Head of caudate nucleus (tissue), 42 donors: ENCODE data around the gene TTC9C.
A peak's percentile ranks its signal among the peaks of the same experiment; 100 is the strongest.

ENCODE experiments used
- DNase-seq, 42 donors: peaks; one replicate each; pipeline versions ENCODE4 v3.0.0 to v3.0.0-alpha.2; 2020 to 2021; ENCODE audit warnings: mixed read lengths in 7 of 42
- intact Hi-C: fragments of 100-400 bp; cut with DNase I; formaldehyde crosslinking; loops from one replicate; pipeline ENCODE4 v1.15.0; 2022

TTC9C gene

GRCh38 chr11:62708392-62708791 is 19.9 kb upstream of the TTC9C start:
- peak in 3 of 42 donors; percentile 5 to 38 (median 30) for DNase-seq
- intact Hi-C loops: loop anchor here (2.0 to 10.0 kb wide), 2 partner anchors 18 to 314 kb away; partner anchors contain the start of gene HNRNPUL2

- intact Hi-C loops: loop anchor here (2.0 to 10.0 kb wide), 2 partner anchors 18 to 314 kb away; partner anchors contain the start of gene HNRNPUL2
- peak in 13 of 42 donors; percentile 16 to 52 (median 35) for DNase-seq
Observed at GRCh38 chr11:62708793-62709192, 19.5 kb upstream of the TTC9C start.

- peak; percentile 94 to 99 (median 98) for DNase-seq
- intact Hi-C loops: loop anchor here (2.0 to 10.0 kb wide), 2 partner anchors 17 to 315 kb away; partner anchors contain the start of gene HNRNPUL2
Observed at GRCh38 chr11:62709247-62710000, 18.9 kb upstream of the TTC9C start.

- intact Hi-C loops: no loop called here
- no peak for DNase-seq
Observed at GRCh38 chr11:62710001-62710345, 18.3 kb upstream of the TTC9C start.

GRCh38 chr11:62712276-62712812 is 15.9 kb upstream of the TTC9C start:
- intact Hi-C loops: no loop called here
- no peak for DNase-seq

- intact Hi-C loops: no loop called here
- DNase-seq: no peak
Observed at GRCh38 chr11:62712861-62713260, 15.4 kb upstream of the TTC9C start.

- no peak for DNase-seq
- intact Hi-C loops: no loop called here
Observed at GRCh38 chr11:62713343-62713742, 14.9 kb upstream of the TTC9C start.

GRCh38 chr11:62715150-62716130 is 12.8 kb upstream of the TTC9C start:
- intact Hi-C loops: no loop called here
- DNase-seq: no peak

- DNase-seq: no peak
- intact Hi-C loops: no loop called here
Observed at GRCh38 chr11:62716206-62716605, 12.1 kb upstream of the TTC9C start.

GRCh38 chr11:62716816-62717215 is 11.5 kb upstream of the TTC9C start:
- intact Hi-C loops: no loop called here
- DNase-seq: peak in 2 of 42 donors; percentile 7 to 39

GRCh38 chr11:62719302-62719978 is 8.8 kb upstream of the TTC9C start:
- intact Hi-C loops: no loop called here

GRCh38 chr11:62721994-62722393 is 6.3 kb upstream of the TTC9C start:
- intact Hi-C loops: loop anchor here (10.0 kb wide), 1 partner anchor 113 kb away; the partner anchor contains the start of genes STX5, TEX54 and WDR74
- no peak for DNase-seq

More at GRCh38 chr11:62719302-62719978, 8.8 kb upstream of the TTC9C start:
- no peak for DNase-seq

GRCh38 chr11:62724171-62724570 is 4.1 kb upstream of the TTC9C start:
- intact Hi-C loops: loop anchor here (10.0 kb wide), 1 partner anchor 111 kb away; the partner anchor contains the start of genes STX5, TEX54 and WDR74

GRCh38 chr11:62725646-62726045 is 2.6 kb upstream of the TTC9C start:
- intact Hi-C loops: loop anchor here (2.0 to 10.0 kb wide), 3 partner anchors 17 to 109 kb away; partner anchors contain the start of genes STX5, TAF6L, TEX54 and WDR74
- no peak for DNase-seq

More at GRCh38 chr11:62724171-62724570, 4.1 kb upstream of the TTC9C start:
- DNase-seq: no peak

GRCh38 chr11:62726156-62726914 is 2.0 kb upstream of the TTC9C start:
- peak in 24 of 42 donors; percentile 3 to 55 (median 29) for DNase-seq
- intact Hi-C loops: loop anchor here (2.0 to 10.0 kb wide), 3 partner anchors 18 to 108 kb away; partner anchors contain the start of genes STX5, TAF6L, TEX54 and WDR74

- intact Hi-C loops: loop anchor here (2.0 to 10.0 kb wide), 3 partner anchors 18 to 108 kb away; partner anchors contain the start of genes STX5, TAF6L, TEX54 and WDR74
Observed at GRCh38 chr11:62726915-62727164, 1.4 kb upstream of the TTC9C start.

GRCh38 chr11:62727165-62727871 is 968 bp upstream of the TTC9C start, which contains the start of gene HNRNPUL2:
HNRNPUL2 (minus strand) TSS chr11:62727457; CDS start chr11:62727156, 301 bp downstream.
- intact Hi-C loops: loop anchor here (2.0 to 10.0 kb wide), 3 partner anchors 19 to 107 kb away; partner anchors contain the start of genes STX5, TAF6L, TEX54 and WDR74
- DNase-seq: peak; percentile 93 to 99 (median 98)

More at GRCh38 chr11:62726915-62727164, 1.4 kb upstream of the TTC9C start:
- no peak for DNase-seq
